ENCODE measurements around the gene RFX3. TPM values are rescaled to one million over a fixed set of nuclear protein-coding genes. Genes with fewer than 3 reads are reported as not detected.

Gene RFX3
- total RNA-seq, 1 donor from 2014 or later, result 61.6 TPM

- Mint-ChIP-seq H3K4me1 (ENCODE audit: low read depth, unreplicated experiment) (peaks cover 11% of the 10 kb centered on the region), H3K36me3 (ENCODE audit: unreplicated experiment) (peaks cover 22% of the 10 kb centered on the region), H3K4me3 (ENCODE audit: unreplicated experiment) (no peak overlapping the region), H3K27me3 (ENCODE audit: unreplicated experiment) (no peaks in the 10 kb centered on the region), H3K9me3 (ENCODE audit: unreplicated experiment) (peaks cover 4% of the 10 kb centered on the region), H3K27ac (ENCODE audit: unreplicated experiment) (no peak overlapping the region)
- DNase-seq, result no peak
- TF ChIP-seq CTCF (IDR thresholded peaks at IDR 0.05; ENCODE audit: partially characterized antibody, unreplicated experiment), result no peak
Measured at GRCh38 chr9:3475300-3476020, 50.3 kb downstream of the RFX3 start.

- Mint-ChIP-seq H3K36me3 (ENCODE audit: unreplicated experiment) (peaks cover 22% of the 10 kb centered on the region), H3K27ac (ENCODE audit: unreplicated experiment) (peak overlapping the region; percentile 52), H3K4me3 (ENCODE audit: unreplicated experiment) (no peak overlapping the region), H3K4me1 (ENCODE audit: low read depth, unreplicated experiment) (peaks cover 9% of the 10 kb centered on the region), H3K27me3 (ENCODE audit: unreplicated experiment) (no peaks in the 10 kb centered on the region), H3K9me3 (ENCODE audit: unreplicated experiment) (peaks cover 4% of the 10 kb centered on the region)
- no peak for DNase-seq
- TF ChIP-seq CTCF (IDR thresholded peaks at IDR 0.05; ENCODE audit: partially characterized antibody, unreplicated experiment), result no peak
Measured at GRCh38 chr9:3474821-3475220, 51.0 kb downstream of the RFX3 start.

- H3K4me1 Mint-ChIP-seq (ENCODE audit: low read depth, unreplicated experiment), result peaks cover 14% of the 10 kb centered on the region
- H3K27me3 Mint-ChIP-seq (ENCODE audit: unreplicated experiment), result no peaks in the 10 kb centered on the region
- TF ChIP-seq CTCF (IDR thresholded peaks at IDR 0.05; ENCODE audit: partially characterized antibody, unreplicated experiment), result no peak
- DNase-seq, result no peak
- peaks cover 4% of the 10 kb centered on the region for H3K9me3 Mint-ChIP-seq (ENCODE audit: unreplicated experiment)
- peak overlapping the region; percentile 23 for H3K27ac Mint-ChIP-seq (ENCODE audit: unreplicated experiment)
- H3K4me3 Mint-ChIP-seq (ENCODE audit: unreplicated experiment), result no peak overlapping the region
- H3K36me3 Mint-ChIP-seq (ENCODE audit: unreplicated experiment), result peaks cover 19% of the 10 kb centered on the region
Measured at GRCh38 chr9:3473405-3473804, 52.4 kb downstream of the RFX3 start.

DNA sequence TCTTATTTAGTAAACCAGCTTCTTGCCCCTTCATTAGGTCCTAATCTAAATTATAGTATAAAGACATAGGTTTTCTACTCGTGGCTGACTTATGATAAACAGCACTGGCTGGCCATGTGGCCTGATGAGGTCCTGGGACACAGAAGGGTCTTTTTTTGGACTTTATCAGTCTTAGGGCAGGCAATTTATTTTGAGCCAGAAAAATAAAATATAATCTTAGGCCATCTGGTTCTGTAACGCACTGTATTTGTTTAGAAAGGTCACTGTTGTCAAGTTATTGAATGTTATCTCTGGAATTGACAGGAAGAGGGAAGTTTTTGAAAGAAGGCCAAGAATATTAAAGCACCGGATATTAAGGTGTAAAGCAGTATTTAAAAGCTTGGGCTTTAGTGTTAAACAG lies 53.9 kb downstream of the RFX3 start:
- Mint-ChIP-seq H3K27me3 (ENCODE audit: unreplicated experiment) (no peaks in the 10 kb centered on the region), H3K4me1 (ENCODE audit: low read depth, unreplicated experiment) (peaks cover 23% of the 10 kb centered on the region)

More for the DNA sequence above, 53.9 kb downstream of the RFX3 start:
- H3K9me3 Mint-ChIP-seq (ENCODE audit: unreplicated experiment), result no peaks in the 10 kb centered on the region
- no peak overlapping the region for H3K27ac Mint-ChIP-seq (ENCODE audit: unreplicated experiment)
- H3K36me3 Mint-ChIP-seq (ENCODE audit: unreplicated experiment), result peaks cover 5% of the 10 kb centered on the region
- TF ChIP-seq CTCF (IDR thresholded peaks at IDR 0.05; ENCODE audit: partially characterized antibody, unreplicated experiment), result no peak
- no peak for DNase-seq
- H3K4me3 Mint-ChIP-seq (ENCODE audit: unreplicated experiment), result no peak overlapping the region

Data from glutamatergic neuron (in vitro differentiated cells).